ENCODE data around the gene RORC.
"Not testable (repeated sequence)": the region's sequence is repeated elsewhere in the genome, so short reads cannot be mapped to it uniquely, and the experiment has no call there.

Gene RORC

DNA sequence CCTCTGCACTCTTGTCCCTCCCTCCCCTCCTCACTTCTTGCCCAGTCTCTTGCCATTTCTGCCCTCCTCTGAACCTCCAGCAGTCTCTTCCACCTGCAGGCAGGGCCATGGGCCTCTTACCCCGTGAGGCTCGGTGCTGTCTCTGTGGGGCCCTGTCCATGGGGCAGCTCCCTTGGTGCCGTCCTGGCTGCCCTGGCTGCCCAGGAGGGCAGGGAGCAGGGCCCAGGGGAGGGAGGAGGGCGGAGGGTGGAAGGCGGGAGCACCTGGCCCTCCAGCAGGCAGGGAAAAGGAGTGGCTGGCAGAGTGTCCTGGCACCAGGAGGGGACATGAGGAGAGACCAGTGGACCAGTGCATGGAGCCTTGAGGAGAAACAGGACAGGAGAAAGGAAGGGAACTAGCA lies at the start of gene RORC:
RORC (minus strand) TSS at position 198 of the 400 bp plus-strand sequence; CDS start at position 160, 38 bp downstream.
- Histone ChIP-seq H3K36me3 (ENCODE audit: control insufficient read depth, insufficient read depth, low read length) (no peaks in the 10 kb centered on the region), H3K27me3 (ENCODE audit: control insufficient read depth, insufficient read depth, low read length) (no peaks in the 10 kb centered on the region), H3K27ac (ENCODE audit: low read length) (no peak within 1 kb of the TSS), H3K9me3 (ENCODE audit: control insufficient read depth, insufficient read depth, low read length) (no peaks in the 10 kb centered on the region), H3K4me1 (ENCODE audit: control insufficient read depth, insufficient read depth, low read length) (peaks cover 11% of the 10 kb centered on the region; the same call in 1 of the 2 replicates), H3K4me3 (ENCODE audit: low read length) (no peak within 1 kb of the TSS)
- WGBS (ENCODE audit: insufficient coverage, insufficient read length) = no CpG with 5 or more reads among the region's 5 CpGs
- no peak for DNase-seq (ENCODE audit: low read depth, low spot score)

DNA sequence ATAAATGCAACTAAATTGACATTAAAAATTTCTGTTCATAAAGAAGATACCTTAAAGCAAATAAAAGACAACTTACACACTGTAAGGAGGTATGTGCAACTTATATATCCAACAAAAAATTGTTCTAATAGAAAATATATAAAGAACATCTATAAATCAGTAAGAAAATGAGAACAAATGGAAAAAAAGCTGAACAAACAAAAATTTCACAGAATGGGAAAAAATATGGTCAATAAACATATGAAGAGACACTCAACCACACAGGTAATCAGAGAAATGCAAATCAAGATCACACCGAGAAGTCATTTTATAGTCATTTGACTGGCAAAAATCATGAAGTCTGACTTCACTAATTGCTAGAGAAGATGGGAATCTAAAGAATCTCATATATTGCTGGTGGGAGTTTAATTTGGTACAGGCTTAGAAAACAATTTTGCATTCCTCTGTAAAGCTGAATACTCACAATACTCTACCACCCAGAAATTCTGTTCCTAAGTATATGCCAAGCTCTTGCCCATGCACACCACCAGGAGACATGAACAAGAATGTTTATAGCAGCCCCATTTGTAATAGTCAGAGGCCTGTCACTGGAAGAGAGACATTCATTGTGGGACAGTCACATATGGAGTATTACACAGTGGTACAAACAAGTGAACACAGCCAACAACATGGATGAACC lies 44.0 kb upstream of the RORC start:
- no peak for DNase-seq (ENCODE audit: low read depth, low spot score)
- Histone ChIP-seq H3K4me1 (ENCODE audit: control insufficient read depth, insufficient read depth, low read length) (no peaks in the 10 kb centered on the region), H3K9me3 (ENCODE audit: control insufficient read depth, insufficient read depth, low read length) (no peaks in the 10 kb centered on the region), H3K4me3 (ENCODE audit: low read length) (no peak overlapping the region), H3K27ac (ENCODE audit: low read length) (no peak overlapping the region), H3K27me3 (ENCODE audit: control insufficient read depth, insufficient read depth, low read length) (no peaks in the 10 kb centered on the region), H3K36me3 (ENCODE audit: control insufficient read depth, insufficient read depth, low read length) (no peaks in the 10 kb centered on the region)
- no CpG with 5 or more reads among the region's 1 CpG for WGBS (ENCODE audit: insufficient coverage, insufficient read length)

DNA sequence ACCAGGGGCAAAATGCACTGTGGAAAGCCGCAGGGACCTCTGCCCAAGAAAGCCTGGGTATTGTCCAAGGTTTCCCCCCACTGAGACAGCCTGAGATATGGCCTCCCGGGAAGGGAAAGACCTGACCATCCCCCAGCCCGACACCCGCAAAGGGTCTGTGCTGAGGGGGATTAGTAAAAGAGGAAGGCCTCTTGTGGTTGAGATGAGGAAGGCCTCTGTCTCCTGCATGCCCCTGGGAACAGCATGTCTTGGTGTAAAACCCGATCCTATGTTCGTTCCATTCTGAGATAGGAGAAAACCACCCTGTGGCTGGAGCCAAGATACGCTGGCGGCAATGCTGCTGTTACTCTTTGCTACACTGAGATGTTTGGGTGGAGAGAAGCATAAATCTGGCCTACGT lies 41.2 kb upstream of the RORC start:
- not testable (repeated sequence) for DNase-seq (ENCODE audit: low read depth, low spot score)
- no CpG with 5 or more reads among the region's 9 CpGs for whole genome bisulfite sequencing (ENCODE audit: insufficient coverage, insufficient read length)

DNA sequence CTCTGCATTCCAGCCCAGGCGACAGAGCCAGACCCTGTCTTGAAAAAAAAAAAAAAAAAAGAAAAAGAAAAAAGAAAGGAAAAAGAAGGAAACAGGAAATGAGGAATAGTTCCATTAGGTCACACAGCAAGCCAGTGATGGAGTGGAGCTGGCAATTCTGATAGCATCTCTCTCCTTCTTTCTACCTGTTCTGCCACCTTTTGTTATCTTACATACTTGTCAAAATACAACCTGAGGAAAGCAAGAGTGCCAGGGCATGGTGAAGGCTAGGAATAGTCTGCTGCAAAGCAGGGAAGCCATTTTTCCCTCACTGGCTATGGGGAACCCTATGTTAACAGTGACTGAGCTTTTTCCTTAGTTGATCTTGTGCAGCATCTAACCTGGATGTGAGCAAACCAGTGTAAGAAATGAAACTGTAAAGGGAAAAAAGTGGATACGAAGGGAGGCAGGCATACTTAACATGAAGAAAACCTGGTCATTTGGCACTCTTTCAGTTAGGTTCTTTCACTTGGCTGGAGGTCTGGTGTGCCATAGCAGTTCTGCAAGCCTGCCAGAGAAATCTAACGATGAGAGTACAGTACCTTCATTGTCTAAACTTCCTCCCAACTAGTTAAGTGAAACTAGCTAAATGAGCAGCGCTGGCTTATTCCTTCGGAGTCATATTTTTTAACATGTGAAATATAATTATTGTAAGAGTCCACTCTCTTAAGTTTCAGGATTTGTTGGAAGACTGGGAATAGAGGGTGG lies 39.9 kb upstream of the RORC start:
- no peak overlapping the region for H3K4me3 ChIP-seq (ENCODE audit: low read length)
- no peaks in the 10 kb centered on the region for H3K4me1 ChIP-seq (ENCODE audit: control insufficient read depth, insufficient read depth, low read length)
- WGBS (ENCODE audit: insufficient coverage, insufficient read length) = no CpG with 5 or more reads among the region's 5 CpGs
- no peaks in the 10 kb centered on the region for H3K9me3 ChIP-seq (ENCODE audit: control insufficient read depth, insufficient read depth, low read length)
- H3K27me3 ChIP-seq (ENCODE audit: control insufficient read depth, insufficient read depth, low read length) = no peaks in the 10 kb centered on the region
- DNase-seq (ENCODE audit: low read depth, low spot score) = no peak
- no peaks in the 10 kb centered on the region for H3K36me3 ChIP-seq (ENCODE audit: control insufficient read depth, insufficient read depth, low read length)
- no peak overlapping the region for H3K27ac ChIP-seq (ENCODE audit: low read length)

More for the DNA sequence above, 41.2 kb upstream of the RORC start:
- not testable (repeated sequence) for H3K27me3 ChIP-seq (ENCODE audit: control insufficient read depth, insufficient read depth, low read length); H3K4me1 ChIP-seq (ENCODE audit: control insufficient read depth, insufficient read depth, low read length); H3K36me3 ChIP-seq (ENCODE audit: control insufficient read depth, insufficient read depth, low read length); H3K9me3 ChIP-seq (ENCODE audit: control insufficient read depth, insufficient read depth, low read length); H3K4me3 ChIP-seq (ENCODE audit: low read length); H3K27ac ChIP-seq (ENCODE audit: low read length)

DNA sequence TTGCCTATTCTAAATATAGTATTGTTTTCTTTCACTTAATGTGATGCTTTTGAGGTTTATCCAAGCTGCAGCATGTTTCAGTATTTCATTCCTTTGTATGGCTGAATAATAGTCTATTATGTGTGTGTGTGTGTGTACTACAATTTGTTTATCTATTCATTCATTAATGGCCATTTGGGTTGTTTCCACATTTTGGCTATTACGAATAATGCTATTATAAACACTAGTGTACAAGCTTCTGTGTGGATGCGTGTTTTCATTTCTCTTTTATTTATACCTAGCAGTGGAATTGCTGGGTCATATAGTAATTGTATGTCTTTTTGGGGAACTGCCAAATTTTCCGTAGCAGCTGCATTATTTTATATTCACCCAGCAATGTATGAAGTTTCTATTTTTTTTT lies 36.9 kb upstream of the RORC start:
- H3K4me1 ChIP-seq (ENCODE audit: control insufficient read depth, insufficient read depth, low read length) = no peaks in the 10 kb centered on the region
- no peaks in the 10 kb centered on the region; the same call in 1 of the 2 replicates for H3K27me3 ChIP-seq (ENCODE audit: control insufficient read depth, insufficient read depth, low read length)
- no peaks in the 10 kb centered on the region for H3K9me3 ChIP-seq (ENCODE audit: control insufficient read depth, insufficient read depth, low read length)
- no peak overlapping the region for H3K4me3 ChIP-seq (ENCODE audit: low read length)
- no peak overlapping the region for H3K27ac ChIP-seq (ENCODE audit: low read length)
- no CpG with 5 or more reads among the region's 3 CpGs for WGBS (ENCODE audit: insufficient coverage, insufficient read length)
- DNase-seq (ENCODE audit: low read depth, low spot score) = no peak
- H3K36me3 ChIP-seq (ENCODE audit: control insufficient read depth, insufficient read depth, low read length) = no peaks in the 10 kb centered on the region

DNA sequence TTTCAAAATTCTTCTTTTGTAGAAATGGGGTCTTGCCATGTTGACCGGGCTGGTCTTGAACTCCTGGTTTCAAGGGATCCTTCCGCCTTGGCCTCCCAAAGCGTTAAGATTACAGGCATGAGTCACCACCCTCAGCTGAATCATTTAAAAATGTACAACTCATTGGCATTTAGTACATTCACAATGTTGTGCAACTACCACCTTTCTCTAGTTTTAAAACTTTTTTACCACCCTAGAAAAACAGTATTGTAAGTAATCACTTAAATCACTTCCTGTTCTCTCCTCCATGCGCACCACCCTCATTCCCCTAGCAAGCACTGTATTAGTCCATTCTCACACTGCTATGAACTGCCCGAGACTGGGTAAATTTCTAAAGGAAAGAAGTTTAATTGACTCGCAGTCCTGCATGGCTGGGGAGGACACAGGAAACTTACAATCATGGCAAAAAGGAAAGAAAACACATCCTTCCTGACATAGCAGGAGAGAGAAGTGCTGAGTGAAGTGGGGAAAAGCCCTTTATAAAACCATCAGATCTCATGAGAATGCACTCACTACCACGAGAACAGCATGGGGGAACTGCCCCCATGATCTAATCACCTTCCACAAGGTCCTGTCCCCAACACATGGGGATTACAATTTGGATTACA lies 36.3 kb upstream of the RORC start:
- no CpG with 5 or more reads among the region's 7 CpGs for WGBS (ENCODE audit: insufficient coverage, insufficient read length)
- Histone ChIP-seq H3K4me1 (ENCODE audit: control insufficient read depth, insufficient read depth, low read length) (no peaks in the 10 kb centered on the region), H3K36me3 (ENCODE audit: control insufficient read depth, insufficient read depth, low read length) (no peaks in the 10 kb centered on the region), H3K27me3 (ENCODE audit: control insufficient read depth, insufficient read depth, low read length) (no peaks in the 10 kb centered on the region; the same call in 1 of the 2 replicates), H3K9me3 (ENCODE audit: control insufficient read depth, insufficient read depth, low read length) (no peaks in the 10 kb centered on the region), H3K27ac (ENCODE audit: low read length) (no peak overlapping the region), H3K4me3 (ENCODE audit: low read length) (no peak overlapping the region)
- no peak for DNase-seq (ENCODE audit: low read depth, low spot score)

DNA sequence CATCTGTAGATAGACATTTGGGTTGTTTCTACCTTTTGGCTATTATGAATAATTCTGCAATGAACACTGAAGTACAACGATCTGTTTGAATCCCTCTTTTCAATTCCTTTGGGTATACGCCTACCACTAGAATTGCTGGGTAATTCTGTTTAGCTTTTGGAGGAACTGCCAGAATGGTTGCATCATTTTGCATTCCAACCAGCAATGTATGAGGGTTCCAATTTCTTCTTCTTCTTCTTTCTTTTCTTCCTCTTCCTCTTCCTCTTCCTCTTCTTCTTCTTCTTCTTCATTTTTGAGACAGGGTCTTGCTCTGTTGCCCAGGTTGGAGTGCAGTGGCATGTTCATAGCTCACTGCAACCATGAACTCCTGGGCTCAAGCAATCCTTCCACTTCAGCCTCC lies 35.7 kb upstream of the RORC start:
- WGBS (ENCODE audit: insufficient coverage, insufficient read length) = no CpG with 5 or more reads among the region's 2 CpGs
- Histone ChIP-seq H3K27ac (ENCODE audit: low read length) (no peak overlapping the region), H3K4me1 (ENCODE audit: control insufficient read depth, insufficient read depth, low read length) (no peaks in the 10 kb centered on the region), H3K4me3 (ENCODE audit: low read length) (no peak overlapping the region), H3K9me3 (ENCODE audit: control insufficient read depth, insufficient read depth, low read length) (no peaks in the 10 kb centered on the region), H3K36me3 (ENCODE audit: control insufficient read depth, insufficient read depth, low read length) (no peaks in the 10 kb centered on the region), H3K27me3 (ENCODE audit: control insufficient read depth, insufficient read depth, low read length) (peaks cover 6% of the 10 kb centered on the region; the same call in 1 of the 2 replicates)
- DNase-seq (ENCODE audit: low read depth, low spot score) = no peak

DNA sequence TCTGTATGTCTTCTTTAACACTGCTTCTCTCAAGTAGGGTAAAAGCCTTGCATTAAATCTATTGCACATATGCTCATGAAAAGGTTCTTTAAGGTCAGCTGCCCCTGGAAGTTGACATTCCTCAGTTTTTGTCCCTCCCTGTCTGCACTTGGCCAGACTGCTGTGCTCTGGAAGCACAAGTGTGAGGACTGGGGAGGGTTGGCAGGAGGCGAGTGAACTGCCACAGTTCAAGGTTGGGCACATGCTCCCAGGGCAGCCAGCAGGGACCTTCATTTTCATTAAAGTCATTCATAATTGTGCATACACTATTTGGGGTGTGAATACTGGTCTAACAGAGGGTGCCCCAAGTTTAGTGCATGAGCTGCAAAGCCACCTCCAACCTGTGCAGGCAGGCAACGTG lies 32.8 kb upstream of the RORC start:
- DNase-seq (ENCODE audit: low read depth, low spot score) = no peak
- Histone ChIP-seq H3K4me1 (ENCODE audit: control insufficient read depth, insufficient read depth, low read length) (peaks cover 10% of the 10 kb centered on the region), H3K9me3 (ENCODE audit: control insufficient read depth, insufficient read depth, low read length) (no peaks in the 10 kb centered on the region), H3K36me3 (ENCODE audit: control insufficient read depth, insufficient read depth, low read length) (no peaks in the 10 kb centered on the region), H3K4me3 (ENCODE audit: low read length) (no peak overlapping the region), H3K27ac (ENCODE audit: low read length) (no peak overlapping the region), H3K27me3 (ENCODE audit: control insufficient read depth, insufficient read depth, low read length) (peaks cover 24% of the 10 kb centered on the region)
- no CpG with 5 or more reads among the region's 2 CpGs for WGBS (ENCODE audit: insufficient coverage, insufficient read length)

DNA sequence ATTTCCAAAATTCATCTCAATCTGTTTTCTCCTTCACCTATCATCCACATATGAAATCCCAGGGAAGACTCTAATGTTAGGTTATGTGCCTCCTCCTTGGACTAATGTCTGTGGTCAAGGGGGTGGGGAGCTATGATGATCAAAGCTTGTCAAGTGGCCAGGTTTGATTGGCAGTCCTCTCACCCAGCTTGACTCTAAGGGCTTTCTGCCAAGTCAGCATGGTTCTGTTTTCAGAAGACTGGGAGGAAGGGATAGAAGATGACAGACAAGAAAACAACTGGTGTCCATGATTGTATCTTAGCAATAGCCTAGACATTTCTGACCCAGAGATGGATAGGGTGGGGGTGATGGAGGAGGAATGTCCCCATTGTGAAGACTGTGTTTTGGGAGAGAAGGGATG lies 31.0 kb upstream of the RORC start:
- no peak overlapping the region for H3K27ac ChIP-seq (ENCODE audit: low read length)
- no peaks in the 10 kb centered on the region for H3K36me3 ChIP-seq (ENCODE audit: control insufficient read depth, insufficient read depth, low read length)
- no peak for DNase-seq (ENCODE audit: low read depth, low spot score)
- H3K9me3 ChIP-seq (ENCODE audit: control insufficient read depth, insufficient read depth, low read length) = no peaks in the 10 kb centered on the region
- peaks cover 10% of the 10 kb centered on the region for H3K4me1 ChIP-seq (ENCODE audit: control insufficient read depth, insufficient read depth, low read length)
- peaks cover 39% of the 10 kb centered on the region for H3K27me3 ChIP-seq (ENCODE audit: control insufficient read depth, insufficient read depth, low read length)
- no peak overlapping the region for H3K4me3 ChIP-seq (ENCODE audit: low read length)

DNA sequence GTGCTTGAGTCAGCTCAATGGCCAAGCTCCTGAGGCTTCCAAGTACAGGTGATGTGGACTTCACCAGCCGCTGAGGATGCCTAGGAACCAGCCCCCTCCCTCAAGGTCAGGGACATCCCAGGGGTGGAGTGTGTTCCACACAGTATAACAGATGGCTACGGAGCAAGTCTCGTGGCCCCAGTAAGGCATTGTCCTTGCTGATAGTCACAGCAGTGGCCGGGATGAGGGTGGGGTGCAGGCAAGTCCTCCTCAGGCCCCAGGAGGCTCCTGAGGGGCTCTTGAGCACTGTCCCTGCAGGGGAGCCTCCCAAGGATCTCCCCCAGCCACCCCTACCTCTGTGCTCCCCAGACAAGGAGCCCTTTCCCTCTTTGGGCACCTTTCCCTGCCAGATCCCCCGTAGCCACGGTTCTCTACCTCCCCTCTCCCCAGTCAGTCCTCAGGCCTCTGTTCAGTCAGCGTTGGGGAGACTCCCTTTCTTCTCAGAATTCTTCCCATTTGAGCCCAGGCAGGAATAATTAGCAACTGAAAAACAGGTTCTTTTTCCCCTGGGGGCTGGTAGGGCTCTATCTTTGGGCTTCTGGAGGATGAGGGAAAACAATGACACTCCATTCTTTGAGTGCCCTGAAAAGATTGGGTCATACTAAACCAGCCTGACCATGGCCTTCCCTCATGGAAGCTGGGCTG lies 29.0 kb upstream of the RORC start:
- H3K4me1 ChIP-seq (ENCODE audit: control insufficient read depth, insufficient read depth, low read length) = peaks cover 10% of the 10 kb centered on the region
- no peak for DNase-seq (ENCODE audit: low read depth, low spot score)
- peaks cover 40% of the 10 kb centered on the region for H3K27me3 ChIP-seq (ENCODE audit: control insufficient read depth, insufficient read depth, low read length)
- no peak overlapping the region for H3K4me3 ChIP-seq (ENCODE audit: low read length)
- no peak overlapping the region for H3K27ac ChIP-seq (ENCODE audit: low read length)
- no CpG with 5 or more reads among the region's 7 CpGs for WGBS (ENCODE audit: insufficient coverage, insufficient read length)
- H3K36me3 ChIP-seq (ENCODE audit: control insufficient read depth, insufficient read depth, low read length) = no peaks in the 10 kb centered on the region
- no peaks in the 10 kb centered on the region for H3K9me3 ChIP-seq (ENCODE audit: control insufficient read depth, insufficient read depth, low read length)

All from iPS DF 6.9 (cell line).